Stimulated activated CD8-positive, alpha-beta memory T cell treated with anti-CD3 and anti-CD28 coated beads, Interleukin-4, amount 100 ng/mL, for 1 hour (primary cell): ENCODE measurements around the gene GBP3.
"Not testable (repeated sequence)": the region's sequence is repeated elsewhere in the genome, so short reads cannot be mapped to it uniquely, and the experiment has no call there.

Experiments
- DNase-seq, 2 donors: peaks; one replicate each; pipeline ENCODE4 v3.0.0-alpha.2; 2020; ENCODE audit warnings: low read depth in 2 of 2, low spot score in 1 of 2

The GBP3 gene

GRCh38 chr1:89041721-89042120, 19.1 kb upstream of the GBP3 start:
- no peak for DNase-seq

GRCh38 chr1:89041119-89041641, 18.5 kb upstream of the GBP3 start:
- no peak for DNase-seq

- DNase-seq = no peak
Observed at GRCh38 chr1:89040315-89040626, 17.6 kb upstream of the GBP3 start.

GRCh38 chr1:89037186-89037585, 14.5 kb upstream of the GBP3 start:
- no peak for DNase-seq

- DNase-seq = no peak
Observed at GRCh38 chr1:89035080-89035479, 12.4 kb upstream of the GBP3 start.

GRCh38 chr1:89034004-89034403, 11.3 kb upstream of the GBP3 start:
- not testable (repeated sequence) for DNase-seq

- not testable (repeated sequence) for DNase-seq
Observed at GRCh38 chr1:89029051-89029450, 6.4 kb upstream of the GBP3 start.

GRCh38 chr1:89025928-89026327, 3.3 kb upstream of the GBP3 start:
- DNase-seq = no peak

- DNase-seq = no peak
Observed at GRCh38 chr1:89023026-89023425, 360 bp upstream of the GBP3 start.

- not testable (repeated sequence) for DNase-seq
Observed at GRCh38 chr1:89018318-89018717, 4.3 kb downstream of the GBP3 start.

- DNase-seq = no peak
Observed at GRCh38 chr1:89008511-89008910, 14.2 kb downstream of the GBP3 start.

GRCh38 chr1:89005286-89006151, 17.1 kb downstream of the GBP3 start:
- no peak for DNase-seq

- not testable (repeated sequence) for DNase-seq
Observed at GRCh38 chr1:89002176-89002575, 20.5 kb downstream of the GBP3 start.

GRCh38 chr1:89001510-89001909, 21.2 kb downstream of the GBP3 start:
- DNase-seq = no peak

- no peak for DNase-seq
Observed at GRCh38 chr1:88998716-88999115, 23.9 kb downstream of the GBP3 start.

- DNase-seq = no peak
Observed at GRCh38 chr1:88990426-88990825, 32.2 kb downstream of the GBP3 start.

- no peak for DNase-seq
Observed at GRCh38 chr1:88985692-88986091, 37.0 kb downstream of the GBP3 start.

- no peak for DNase-seq
Observed at GRCh38 chr1:88985032-88985431, 37.6 kb downstream of the GBP3 start.

GRCh38 chr1:88984569-88984968, 38.1 kb downstream of the GBP3 start:
- DNase-seq = no peak

- DNase-seq = no peak
Observed at GRCh38 chr1:88983791-88984559, 38.7 kb downstream of the GBP3 start.

GRCh38 chr1:88982055-88982454, 40.6 kb downstream of the GBP3 start:
- no peak for DNase-seq

GRCh38 chr1:88981506-88981905, 41.2 kb downstream of the GBP3 start:
- DNase-seq = not testable (repeated sequence)
